Stimulated activated CD8-positive, alpha-beta memory T cell treated with anti-CD3 and anti-CD28 coated beads, Interleukin-4, amount 100 ng/mL, for 48 hours (primary cell): Measurements from ENCODE around the gene SMAD9.

ENCODE experiments used
- DNase-seq: peaks from one replicate; pipeline ENCODE4 v3.0.0-alpha.2; 2020

Gene SMAD9

DNA sequence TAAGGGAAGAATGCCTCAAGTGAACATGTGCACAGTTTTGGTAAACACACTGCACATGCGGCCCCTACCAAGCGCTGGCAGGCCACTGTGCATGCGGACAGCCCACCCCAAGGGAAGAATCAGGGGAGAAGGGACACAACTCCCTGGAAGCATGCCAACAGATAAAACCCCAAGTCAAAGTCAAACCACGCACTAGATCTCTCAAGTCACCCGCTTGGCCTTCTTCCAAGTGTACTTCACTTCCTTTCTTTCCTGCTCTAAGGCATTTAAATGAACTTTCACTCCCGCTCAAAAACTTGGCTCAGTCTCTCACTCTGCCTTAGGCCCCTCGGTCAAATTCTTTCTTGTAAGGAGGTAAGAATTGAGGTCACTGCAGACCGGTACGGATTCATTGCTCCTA is 105.6 kb downstream of the SMAD9 start:
- no peak for DNase-seq

DNA sequence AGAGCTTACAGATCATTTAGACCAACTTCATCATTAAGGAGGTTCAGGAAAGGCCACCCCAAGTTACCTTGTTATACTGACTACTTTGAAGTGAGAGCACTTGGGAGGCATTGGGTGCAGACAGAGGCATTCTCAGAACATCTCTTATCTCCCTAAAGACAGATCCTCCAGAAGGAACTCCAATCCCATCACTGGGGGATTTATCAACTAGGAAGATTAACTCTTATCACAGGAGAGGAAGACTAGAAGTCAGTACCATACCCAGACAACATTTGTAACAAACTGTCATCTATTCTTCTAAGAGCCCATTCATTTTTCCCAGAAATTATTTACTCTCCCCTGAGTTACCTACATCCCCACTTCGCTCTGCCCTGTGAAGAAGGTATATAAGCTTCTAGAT is 106.8 kb downstream of the SMAD9 start:
- no peak for DNase-seq

GRCh38 chr13:36807616-36808015 is 112.4 kb downstream of the SMAD9 start:
- no peak for DNase-seq

DNA sequence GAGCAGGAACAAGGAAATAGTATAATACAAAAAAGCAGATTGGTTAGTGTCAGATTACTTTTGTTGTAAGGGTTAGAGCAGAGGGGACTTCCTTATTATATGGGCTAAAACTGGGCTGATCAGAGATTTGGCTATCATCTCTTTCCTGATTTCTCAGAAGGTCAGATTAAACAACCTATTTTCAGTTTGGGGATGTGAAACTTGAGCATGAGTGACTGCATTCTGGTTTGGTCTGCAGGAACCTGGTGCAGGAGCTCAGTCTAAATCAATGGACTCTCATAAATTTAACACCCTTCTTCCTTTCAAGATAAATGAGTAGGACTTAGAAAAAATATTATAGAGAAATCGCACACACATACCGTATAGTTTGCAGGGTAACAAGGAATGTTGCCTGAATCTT is 113.9 kb downstream of the SMAD9 start:
- DNase-seq: no peak

DNA sequence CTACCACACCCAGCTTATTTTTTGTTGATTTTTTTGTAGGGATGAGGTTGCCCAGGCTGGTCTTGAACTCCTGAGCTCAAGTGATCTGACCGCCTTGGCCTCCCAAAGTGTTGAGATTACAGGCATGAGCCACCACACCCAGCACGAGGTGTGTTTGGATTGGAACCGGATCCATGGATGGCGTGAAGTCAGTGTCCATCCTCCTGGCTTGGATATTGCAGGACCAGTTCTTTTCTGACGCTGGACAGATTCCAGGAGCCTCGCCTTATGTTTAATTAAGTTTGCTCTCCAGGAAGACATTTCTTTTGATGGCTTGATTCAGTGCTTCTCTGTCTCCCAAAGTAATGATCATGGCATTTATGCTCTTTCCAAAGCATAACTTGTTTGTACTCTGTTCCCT is 115.5 kb downstream of the SMAD9 start:
- no peak for DNase-seq

DNA sequence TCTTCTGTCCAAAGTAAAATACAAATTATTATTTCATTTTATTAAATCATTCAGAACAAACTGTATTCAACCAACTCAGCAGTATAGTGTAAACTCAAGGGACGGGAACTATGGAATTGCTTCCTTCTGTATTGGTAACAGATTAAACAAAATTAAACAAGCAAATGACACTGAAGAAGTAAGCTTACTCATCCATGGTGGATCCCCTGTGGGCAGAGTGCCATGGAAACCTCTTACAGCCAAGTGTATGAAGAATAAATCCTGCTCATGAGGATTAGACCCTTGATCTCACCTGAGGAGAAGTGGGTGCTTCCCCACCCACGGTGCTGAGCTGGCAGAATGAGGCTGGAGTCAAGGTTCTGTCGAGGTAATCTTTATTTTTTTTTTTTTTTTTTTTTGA is 119.0 kb downstream of the SMAD9 start:
- DNase-seq: no peak

DNA sequence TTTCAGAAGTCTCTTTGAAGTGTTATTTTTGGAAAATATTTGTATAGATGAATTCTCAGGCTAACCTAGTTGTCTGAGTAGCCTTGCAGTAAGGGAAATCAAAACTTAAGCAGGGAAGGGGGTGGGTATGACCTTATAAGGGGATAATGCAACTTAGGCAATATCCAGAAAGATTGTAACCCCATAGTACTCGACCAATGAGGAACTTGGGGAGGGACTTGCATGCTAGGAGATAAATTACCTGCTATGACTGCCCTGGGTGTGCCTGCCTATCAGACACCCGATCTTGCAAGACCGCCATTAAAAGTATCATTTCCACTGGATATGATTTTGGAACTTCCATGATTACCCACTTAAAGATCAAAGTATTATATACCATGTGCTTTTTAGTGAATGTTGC is 124.0 kb downstream of the SMAD9 start:
- DNase-seq: no peak

DNA sequence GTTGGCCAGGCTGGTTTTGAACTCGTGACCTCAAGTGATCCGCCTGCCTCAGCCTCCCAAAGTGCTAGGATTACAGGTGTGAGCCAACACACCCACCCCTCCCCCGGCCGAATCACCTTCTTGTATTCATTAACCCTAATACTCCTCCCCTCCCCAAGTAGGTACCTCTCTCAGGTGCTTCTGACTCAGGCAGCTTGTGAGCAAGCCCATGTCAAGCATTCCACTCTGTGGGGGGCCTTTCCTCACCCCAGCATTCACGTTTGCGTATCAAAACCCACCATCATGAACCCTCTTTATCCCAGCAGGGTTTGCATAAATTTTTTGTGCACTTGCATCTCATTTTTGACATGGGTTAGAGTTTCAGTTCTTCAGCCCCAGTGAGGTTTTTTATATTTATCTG is 124.6 kb downstream of the SMAD9 start:
- no peak for DNase-seq
